GM11168 (cell line): ENCODE results near the gene PIK3CG.

ENCODE experiments used
- in situ Hi-C: fragments of 300-500 bp; cut with MboI; formaldehyde crosslinking; loops from one replicate; pipeline ENCODE4 v1.12.0; 2022; ENCODE audit warnings: low sequenced_read_pairs; ENCODE audit not compliant: unreplicated experiment

PIK3CG gene

GRCh38 chr7:106855540-106856132 is 9.4 kb upstream of the PIK3CG start:
- in situ Hi-C loops, result no loop called here

DNA sequence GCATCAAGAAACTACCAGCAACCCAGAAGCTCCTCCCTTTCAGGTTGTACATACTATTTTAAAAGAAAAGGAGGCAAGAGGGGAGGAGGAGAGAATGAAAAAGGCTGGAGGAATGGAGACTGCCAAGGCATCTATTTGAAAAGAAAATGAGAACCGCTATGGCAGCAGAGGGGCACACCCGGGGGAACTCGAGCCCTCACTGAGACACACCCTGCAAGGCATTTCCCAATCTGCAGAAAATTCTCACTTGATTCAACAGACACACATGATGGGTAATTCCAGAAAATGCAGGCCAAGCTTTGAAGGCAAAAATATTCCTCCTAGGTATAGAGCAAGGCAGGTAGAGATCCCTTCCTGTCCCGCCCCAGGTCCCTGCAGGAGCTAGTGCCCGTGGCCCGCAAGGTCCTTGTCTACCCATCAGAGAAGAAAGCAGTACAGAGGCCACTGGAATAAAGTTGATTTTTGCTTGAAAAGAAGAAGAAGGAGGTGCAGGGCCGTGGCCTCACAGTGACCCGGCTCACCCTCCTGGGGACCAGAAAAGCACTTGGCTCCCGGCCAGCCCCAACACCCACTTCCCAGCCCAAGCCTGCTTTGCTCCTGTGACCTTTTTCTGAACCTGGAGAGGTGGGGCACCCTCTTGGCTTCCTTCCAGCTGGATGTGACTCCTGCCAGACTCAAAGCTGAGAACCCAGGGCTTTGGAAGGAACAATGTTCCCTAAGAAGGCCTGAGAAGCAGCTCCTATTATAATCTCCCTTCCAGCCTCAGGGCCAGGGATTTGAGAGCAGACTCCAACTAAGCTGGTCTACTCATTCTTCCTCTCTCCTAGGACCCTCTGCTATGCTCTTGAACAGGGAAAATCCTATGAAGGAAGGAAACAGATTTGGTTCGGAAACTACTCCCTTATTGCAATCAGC is 6.2 kb upstream of the PIK3CG start:
- in situ Hi-C loops, result no loop called here

DNA sequence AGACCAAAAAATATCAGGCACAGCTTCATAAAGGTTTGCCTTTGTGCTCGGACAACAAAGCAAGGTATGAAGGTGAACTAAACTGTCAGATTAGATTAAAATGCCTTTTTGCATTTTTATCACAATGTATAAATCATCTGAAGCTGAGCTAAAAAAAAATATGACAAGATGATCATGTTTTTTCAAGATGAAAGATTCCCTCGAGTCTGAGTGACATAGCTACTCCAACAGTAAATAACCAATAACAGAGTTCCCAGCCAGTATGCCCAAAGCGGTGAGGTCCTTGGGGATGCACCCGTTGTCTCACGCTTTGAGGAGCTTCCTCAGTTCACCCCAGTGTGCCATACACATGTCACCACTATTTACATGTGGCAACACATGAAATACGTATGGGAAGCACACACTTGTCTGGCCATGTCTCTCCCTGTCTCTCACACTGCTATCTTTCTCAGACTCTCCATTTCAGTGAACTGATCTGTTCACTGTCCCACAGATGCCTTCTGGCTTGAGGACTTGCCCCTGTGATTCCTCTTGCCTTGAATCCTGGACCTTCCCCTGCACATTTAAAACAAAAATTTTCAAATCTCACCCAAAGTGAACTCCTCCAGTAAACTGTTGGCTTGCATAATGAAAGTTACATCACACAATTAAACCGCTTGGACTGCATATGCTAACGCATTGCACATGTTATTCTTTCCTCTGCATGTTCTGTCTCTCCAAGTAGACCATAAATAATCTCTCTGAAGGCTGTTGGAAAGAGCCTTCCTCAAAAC is 2.6 kb upstream of the PIK3CG start:
- in situ Hi-C loops, result no loop called here

DNA sequence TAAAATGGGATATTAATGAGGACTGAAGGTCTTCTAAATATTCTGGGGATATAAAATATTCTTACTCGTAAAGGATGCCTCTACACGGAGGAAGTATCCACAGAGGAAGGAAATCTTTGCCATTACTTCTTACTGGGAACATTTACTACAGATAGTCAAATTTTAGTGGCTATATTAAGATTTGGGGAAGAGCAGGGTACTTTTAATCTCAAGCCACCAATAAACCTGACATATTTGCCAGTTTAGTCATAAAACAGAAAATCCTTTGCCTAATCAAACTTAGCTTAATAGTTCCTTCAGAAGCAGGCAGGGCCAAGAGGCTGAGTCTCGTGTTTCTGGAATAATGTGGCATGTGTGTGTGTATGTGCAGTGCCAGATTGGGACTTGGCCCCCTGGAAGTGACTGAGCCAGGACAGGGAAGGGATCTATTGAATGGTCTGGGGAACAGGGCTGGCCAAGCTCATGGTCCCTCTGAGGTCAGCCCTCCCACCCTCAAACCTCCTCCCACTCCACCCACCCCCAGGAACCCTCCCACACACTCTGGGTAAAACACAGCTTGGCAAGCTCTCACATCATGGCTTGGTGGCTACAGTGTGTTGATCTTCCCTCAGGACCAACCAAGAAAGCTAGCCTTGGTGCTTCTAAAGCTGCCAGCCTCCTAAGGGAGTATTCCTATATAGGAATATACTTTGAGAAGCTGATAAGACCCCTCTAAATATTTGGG is 1.6 kb upstream of the PIK3CG start:
- in situ Hi-C loops, result no loop called here

DNA sequence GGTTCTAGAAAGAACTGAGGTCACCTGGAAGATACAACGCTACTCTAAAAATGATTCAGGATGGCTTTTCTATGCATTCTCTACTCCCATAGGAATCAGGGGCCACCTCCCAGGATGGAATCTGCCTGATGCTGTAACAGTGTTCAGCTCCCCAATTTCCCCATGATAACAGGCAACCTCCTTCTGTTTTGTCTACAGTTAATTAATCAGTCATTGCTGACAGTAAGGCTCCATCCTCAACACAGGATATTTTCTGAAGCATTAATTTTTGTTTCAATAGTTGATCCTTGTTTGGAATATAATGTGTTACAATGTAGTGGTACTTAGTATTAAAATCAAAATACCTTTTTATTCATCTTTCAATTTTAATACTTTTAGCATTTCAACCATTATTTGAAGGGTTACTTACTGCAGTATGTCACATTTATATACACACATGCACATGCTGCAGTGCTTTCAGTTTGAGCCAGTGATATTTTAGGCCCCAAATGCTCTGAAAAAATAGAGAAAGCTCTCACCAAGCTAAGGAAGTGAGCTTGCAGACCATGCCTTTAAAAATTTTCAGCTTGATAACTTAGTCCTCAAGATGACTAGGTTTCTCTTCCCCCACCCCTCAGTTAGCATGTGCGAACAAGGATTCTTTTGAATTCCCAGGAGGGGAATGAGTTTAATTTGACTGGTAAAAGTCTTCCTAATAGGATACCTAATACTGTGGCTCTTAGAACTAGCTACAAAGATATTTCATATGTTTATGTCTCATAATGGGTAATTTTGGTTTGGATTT is 592 bp upstream of the PIK3CG start:
- in situ Hi-C loops, result no loop called here

- in situ Hi-C loops, result no loop called here
Measured at GRCh38 chr7:106866298-106867281, 1.5 kb downstream of the PIK3CG start.

- in situ Hi-C loops, result no loop called here
Measured at GRCh38 chr7:106867641-106868351, 2.7 kb downstream of the PIK3CG start.

DNA sequence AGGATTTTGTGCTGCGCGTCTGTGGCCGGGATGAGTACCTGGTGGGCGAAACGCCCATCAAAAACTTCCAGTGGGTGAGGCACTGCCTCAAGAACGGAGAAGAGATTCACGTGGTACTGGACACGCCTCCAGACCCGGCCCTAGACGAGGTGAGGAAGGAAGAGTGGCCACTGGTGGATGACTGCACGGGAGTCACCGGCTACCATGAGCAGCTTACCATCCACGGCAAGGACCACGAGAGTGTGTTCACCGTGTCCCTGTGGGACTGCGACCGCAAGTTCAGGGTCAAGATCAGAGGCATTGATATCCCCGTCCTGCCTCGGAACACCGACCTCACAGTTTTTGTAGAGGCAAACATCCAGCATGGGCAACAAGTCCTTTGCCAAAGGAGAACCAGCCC is 3.3 kb downstream of the PIK3CG start:
- in situ Hi-C loops, result no loop called here

GRCh38 chr7:106869954-106870353 is 4.9 kb downstream of the PIK3CG start:
- in situ Hi-C loops, result no loop called here

DNA sequence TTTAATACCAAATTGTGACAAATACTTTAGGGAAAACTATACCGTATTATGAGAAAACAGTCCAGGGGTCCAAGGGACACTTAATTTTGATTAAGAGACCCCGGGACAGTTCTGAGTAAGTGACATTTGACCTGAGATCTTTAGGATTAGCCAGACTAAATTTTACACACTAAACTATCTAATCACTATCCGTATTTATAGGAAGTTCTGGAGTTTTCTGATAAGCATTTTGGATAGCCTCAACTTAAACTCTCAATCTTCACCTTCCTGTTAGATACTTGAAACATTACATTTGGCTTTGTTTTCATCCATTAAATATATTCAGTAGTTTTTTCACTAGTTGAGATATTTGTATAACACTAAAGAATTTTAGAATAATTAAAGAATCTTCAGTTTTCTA is 5.4 kb downstream of the PIK3CG start:
- in situ Hi-C loops, result no loop called here

DNA sequence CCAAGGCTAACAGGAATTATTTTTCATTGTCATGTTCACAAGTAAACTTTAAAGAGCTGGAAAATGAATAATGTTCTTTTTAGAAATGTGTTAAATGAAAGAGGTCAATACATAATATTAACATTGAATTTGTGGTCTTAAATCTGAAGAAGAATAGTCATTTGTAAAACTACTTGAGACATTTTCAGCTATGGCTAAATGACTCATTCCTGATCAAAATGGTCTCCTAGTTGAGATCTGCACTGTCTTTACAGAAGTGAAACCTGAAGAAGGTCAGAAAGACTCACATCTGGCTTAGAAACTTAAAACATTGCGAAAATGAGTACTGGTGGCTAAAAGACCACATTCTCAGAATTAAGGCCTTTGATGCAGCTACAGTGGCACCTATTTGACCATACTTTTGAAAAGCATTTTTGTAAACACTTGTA is 5.9 kb downstream of the PIK3CG start:
- in situ Hi-C loops, result no loop called here

DNA sequence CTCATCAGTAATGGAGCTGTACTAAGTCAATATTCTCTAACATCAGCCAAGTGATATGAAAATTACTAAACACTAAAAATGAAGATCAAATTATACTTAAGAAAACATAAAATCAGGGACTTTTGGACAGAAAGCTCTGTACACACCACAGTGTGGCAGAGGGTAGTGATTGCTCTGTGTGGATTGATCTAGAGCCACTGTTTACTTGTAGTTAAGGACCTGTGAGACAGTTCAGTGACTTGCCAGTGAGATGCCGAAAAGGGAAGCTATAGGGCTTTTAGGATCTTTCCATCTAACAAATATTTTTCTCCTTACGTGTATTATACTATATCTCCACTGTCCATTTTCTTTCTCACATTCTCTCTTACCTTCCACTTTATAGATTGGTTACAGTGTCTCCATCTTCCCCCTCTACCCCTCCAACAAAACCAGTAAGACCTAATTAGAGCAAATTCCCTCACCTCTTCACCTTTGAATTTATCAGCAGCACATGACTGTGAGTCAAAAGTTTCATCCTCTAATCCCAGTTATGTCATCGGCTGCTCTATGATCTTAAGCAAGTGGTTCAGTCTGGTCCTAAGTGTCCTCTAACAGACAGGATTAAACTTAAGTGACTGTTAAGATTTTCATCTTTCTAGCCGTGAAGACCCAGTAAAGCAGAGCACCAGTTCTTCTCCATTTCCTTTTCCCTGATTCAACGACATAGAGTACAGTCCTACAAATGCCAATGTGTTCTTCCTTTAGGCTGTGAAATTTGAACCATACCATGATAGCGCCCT is 6.9 kb downstream of the PIK3CG start:
- in situ Hi-C loops, result no loop called here

GRCh38 chr7:106872763-106873162 is 7.7 kb downstream of the PIK3CG start:
- in situ Hi-C loops, result no loop called here

GRCh38 chr7:106874076-106874475 is 9.0 kb downstream of the PIK3CG start:
- in situ Hi-C loops, result no loop called here

DNA sequence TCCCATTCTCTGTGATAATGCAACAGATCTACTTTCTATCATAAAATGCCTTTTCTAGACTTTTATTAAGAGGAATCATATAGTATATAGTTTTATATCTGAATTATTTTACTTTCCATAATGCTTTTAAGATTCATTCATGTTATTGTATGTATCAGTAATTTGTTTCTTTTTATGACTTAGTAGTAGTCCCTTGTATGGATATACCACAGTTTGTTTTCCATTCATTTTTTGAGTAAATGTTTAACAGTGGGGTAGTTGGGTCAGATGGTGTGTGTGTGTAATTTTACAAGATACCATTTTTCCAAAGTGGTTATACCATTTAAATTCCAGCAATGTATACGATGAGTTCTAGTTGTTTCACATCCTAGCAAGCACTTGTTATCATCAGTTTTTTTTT is 10.4 kb downstream of the PIK3CG start:
- in situ Hi-C loops, result no loop called here

DNA sequence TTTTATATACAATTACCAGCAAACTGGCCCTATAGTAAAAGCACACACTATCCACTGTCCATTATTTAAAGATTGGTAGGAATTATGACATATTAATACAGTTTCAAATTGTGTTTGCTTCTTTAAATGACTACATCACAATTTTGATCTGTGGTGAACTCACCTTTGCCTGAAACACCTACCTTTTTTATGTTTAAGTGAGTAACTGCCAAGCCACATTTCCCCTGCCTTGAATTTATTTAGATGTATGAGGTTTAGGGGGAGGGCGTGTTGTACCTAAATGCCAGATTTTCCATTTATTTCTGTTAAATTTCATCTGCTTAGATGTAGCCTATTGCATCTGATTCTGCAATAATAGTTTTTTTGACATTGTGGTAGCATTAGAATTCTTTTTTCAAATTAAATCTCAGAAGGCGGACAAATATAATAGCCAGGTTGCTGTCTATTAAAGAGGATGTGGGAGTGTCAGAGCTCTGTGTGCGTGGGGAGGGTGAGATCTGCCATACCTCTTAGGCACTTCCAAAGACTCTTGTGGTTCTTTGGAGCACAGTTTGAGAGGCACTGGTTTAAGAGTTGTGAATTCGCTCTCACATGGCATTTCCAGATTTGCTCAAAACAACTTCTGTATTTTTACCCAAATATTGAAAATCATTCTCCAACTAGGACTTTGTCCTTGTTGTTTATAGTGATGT is 13.8 kb downstream of the PIK3CG start:
- in situ Hi-C loops, result no loop called here

DNA sequence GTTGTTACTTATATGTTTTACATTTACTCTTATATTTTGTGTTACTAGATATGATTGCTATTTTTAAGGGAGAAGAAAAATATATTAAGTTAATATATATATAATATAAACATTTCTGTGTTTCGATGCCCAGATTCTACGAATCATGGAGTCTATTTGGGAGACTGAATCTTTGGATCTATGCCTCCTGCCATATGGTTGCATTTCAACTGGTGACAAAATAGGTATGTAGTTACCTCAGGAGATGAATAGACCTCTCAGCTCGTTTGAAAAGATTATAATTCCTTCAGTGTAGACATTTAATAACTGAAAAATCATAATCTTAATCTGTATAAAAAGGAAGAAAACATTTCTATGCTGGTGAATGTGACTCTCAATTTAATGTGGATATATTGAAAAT is 16.9 kb downstream of the PIK3CG start:
- in situ Hi-C loops, result no loop called here
